Gastroesophageal sphincter (tissue), 3 donors: ENCODE results near the gene TEX14.

Experiments
- CTCF ChIP-seq, 4 experiments: fragments of 200-600 bp in 2 of 4; fragments of 450-650 bp in 2 of 4; sonication (generic) in 1 of 4; IDR thresholded peaks; one replicate each; pipeline ENCODE4 v1.5.1; 2017 to 2019; ENCODE audit warnings: antibody characterized with exemption in 4 of 4, mild to moderate bottlenecking in 2 of 4, moderate library complexity in 2 of 4
- EP300 ChIP-seq: sonication (generic); formaldehyde crosslinking; IDR thresholded peaks from one replicate; pipeline ENCODE4 v1.6.1; 2017; ENCODE audit warnings: antibody characterized with exemption, mild to moderate bottlenecking
- POLR2A ChIP-seq, 2 donors: fragments of 450-650 bp; IDR thresholded peaks; one replicate each; pipeline ENCODE4 v1.6.1; 2017; ENCODE audit warnings: antibody characterized with exemption in 2 of 2, mild to moderate bottlenecking in 2 of 2, moderate library complexity in 1 of 2
- POLR2AphosphoS5 ChIP-seq: sonication (generic); formaldehyde crosslinking; IDR thresholded peaks from one replicate; pipeline ENCODE4 v1.6.1; 2017; ENCODE audit warnings: antibody characterized with exemption

- TF ChIP-seq POLR2A (IDR thresholded peaks at IDR 0.05) (no peak), CTCF (IDR thresholded peaks at IDR 0.05) (no peak), EP300 (no peak), POLR2AphosphoS5 (no peak)
Measured at GRCh38 chr17:58722274-58722673, 30.4 kb upstream of the TEX14 start.
